ENCODE measurements around the gene DYSF.

DYSF gene

GRCh38 chr2:71720596-71721361 lies 267.4 kb downstream of the DYSF start:
- peaks cover 0 to 5% of the 10 kb centered on the region in 2 donors for H3K4me1 ChIP-seq (ENCODE audit: control insufficient read depth in 2 of 2, insufficient read depth in 1 of 2, low read depth in 1 of 2, low read length in 2 of 2)
- H3K4ac ChIP-seq (ENCODE audit: low read length): no peak overlapping the region
- WGBS, 2 donors (ENCODE audit: extremely low coverage in 2 of 2, insufficient read length in 2 of 2, insufficient replicate concordance in 1 of 2): no CpG with 5 or more reads among the region's 4 CpGs

GRCh38 chr2:71721362-71721665 lies 268.0 kb downstream of the DYSF start:
- Histone ChIP-seq H3K4me1 (ENCODE audit: control insufficient read depth in 2 of 2, insufficient read depth in 1 of 2, low read depth in 1 of 2, low read length in 2 of 2) (peaks cover 0 to 5% of the 10 kb centered on the region in 2 donors), H2BK12ac (ENCODE audit: low read length) (no peak overlapping the region), H2AK5ac (ENCODE audit: low read depth, low read length) (no peak overlapping the region), H3K4me2 (ENCODE audit: insufficient read depth, low read length, poor library complexity, severe bottlenecking) (no peak overlapping the region), H4K8ac (ENCODE audit: low read depth, low read length) (no peak overlapping the region), H3K9me3 (replicated peaks in 1 of 2; ENCODE audit: control insufficient read depth in 2 of 2, insufficient read depth in 1 of 2, low read depth in 1 of 2, low read length in 2 of 2) (peaks cover 0 to 3% of the 10 kb centered on the region in 2 donors), H4K91ac (ENCODE audit: low read depth, low read length, poor library complexity) (no peak overlapping the region), H2AFZ (ENCODE audit: low read length) (no peak overlapping the region), H3K4ac (ENCODE audit: low read length) (no peak overlapping the region), H3K23ac (ENCODE audit: low read depth, low read length, poor library complexity) (no peak overlapping the region), H3K36me3 (replicated peaks in 1 of 2; ENCODE audit: control insufficient read depth in 2 of 2, insufficient read depth in 2 of 2, low read length in 2 of 2) (no peaks in the 10 kb centered on the region), H3K9ac (ENCODE audit: low read depth, low read length, poor library complexity) (no peak overlapping the region), H2BK15ac (ENCODE audit: low read length) (no peak overlapping the region), H3K4me3 (ENCODE audit: low read length in 2 of 2) (no peak overlapping the region), H3K14ac (ENCODE audit: low read length) (no peak overlapping the region), H2BK120ac (ENCODE audit: low read depth, low read length) (no peak overlapping the region), H3K27ac (replicated peaks; ENCODE audit: low read length) (no peak overlapping the region), H2BK5ac (ENCODE audit: low read length) (no peak overlapping the region), H3K18ac (ENCODE audit: low read length) (no peak overlapping the region), H3K27me3 (ENCODE audit: control insufficient read depth in 3 of 3, insufficient read depth in 3 of 3, low read depth in 1 of 3, low read length in 3 of 3) (no peaks in the 10 kb centered on the region), H3K79me1 (ENCODE audit: low read depth, low read length) (no peaks in the 10 kb centered on the region)
- WGBS, 2 donors (ENCODE audit: extremely low coverage in 2 of 2, insufficient read length in 2 of 2, insufficient replicate concordance in 1 of 2): no CpG with 5 or more reads among the region's 1 CpG
- no peak for DNase-seq (ENCODE audit: low spot score)

More at GRCh38 chr2:71720596-71721361, 267.4 kb downstream of the DYSF start:
- H3K14ac ChIP-seq (ENCODE audit: low read length): peak overlapping the region; percentile 27
- H3K23ac ChIP-seq (ENCODE audit: low read depth, low read length, poor library complexity): no peak overlapping the region
- H4K91ac ChIP-seq (ENCODE audit: low read depth, low read length, poor library complexity): no peak overlapping the region
- H3K36me3 ChIP-seq (replicated peaks in 1 of 2; ENCODE audit: control insufficient read depth in 2 of 2, insufficient read depth in 2 of 2, low read length in 2 of 2): no peaks in the 10 kb centered on the region
- H2BK15ac ChIP-seq (ENCODE audit: low read length): no peak overlapping the region
- no peak overlapping the region for H2AK5ac ChIP-seq (ENCODE audit: low read depth, low read length)
- no peaks in the 10 kb centered on the region for H3K9me3 ChIP-seq (replicated peaks in 1 of 2; ENCODE audit: control insufficient read depth in 2 of 2, insufficient read depth in 1 of 2, low read depth in 1 of 2, low read length in 2 of 2)
- no peak overlapping the region for H4K8ac ChIP-seq (ENCODE audit: low read depth, low read length)
- H2AFZ ChIP-seq (ENCODE audit: low read length): no peak overlapping the region
- H3K79me1 ChIP-seq (ENCODE audit: low read depth, low read length): no peaks in the 10 kb centered on the region
- no peak overlapping the region for H2BK120ac ChIP-seq (ENCODE audit: low read depth, low read length)
- no peak overlapping the region for H2BK5ac ChIP-seq (ENCODE audit: low read length)
- H3K9ac ChIP-seq (ENCODE audit: low read depth, low read length, poor library complexity): no peak overlapping the region
- H3K4me3 ChIP-seq (ENCODE audit: low read length in 2 of 2): no peak overlapping the region
- no peak overlapping the region for H2BK12ac ChIP-seq (ENCODE audit: low read length)
- H3K4me2 ChIP-seq (ENCODE audit: insufficient read depth, low read length, poor library complexity, severe bottlenecking): no peak overlapping the region
- H3K18ac ChIP-seq (ENCODE audit: low read length): no peak overlapping the region
- H3K27ac ChIP-seq (replicated peaks; ENCODE audit: low read length): no peak overlapping the region
- no peak for DNase-seq (ENCODE audit: low spot score)
- no peaks in the 10 kb centered on the region for H3K27me3 ChIP-seq (ENCODE audit: control insufficient read depth in 3 of 3, insufficient read depth in 3 of 3, low read depth in 1 of 3, low read length in 3 of 3)

- H3K27ac ChIP-seq (replicated peaks; ENCODE audit: low read length): no peak overlapping the region
- H3K27me3 ChIP-seq (ENCODE audit: control insufficient read depth in 3 of 3, insufficient read depth in 3 of 3, low read depth in 1 of 3, low read length in 3 of 3): no peaks in the 10 kb centered on the region
- H3K4me3 ChIP-seq (ENCODE audit: low read length in 2 of 2): no peak overlapping the region
Observed at GRCh38 chr2:71721669-71722068, 268.3 kb downstream of the DYSF start.

GRCh38 chr2:71722286-71722685 lies 268.9 kb downstream of the DYSF start:
- peaks cover 0 to 5% of the 10 kb centered on the region in 2 donors for H3K4me1 ChIP-seq (ENCODE audit: control insufficient read depth in 2 of 2, insufficient read depth in 1 of 2, low read depth in 1 of 2, low read length in 2 of 2)
- no peaks in the 10 kb centered on the region for H3K79me1 ChIP-seq (ENCODE audit: low read depth, low read length)
- H2BK120ac ChIP-seq (ENCODE audit: low read depth, low read length): no peak overlapping the region
- no peak overlapping the region for H3K18ac ChIP-seq (ENCODE audit: low read length)
- no peak overlapping the region for H2AK5ac ChIP-seq (ENCODE audit: low read depth, low read length)
- H3K36me3 ChIP-seq (replicated peaks in 1 of 2; ENCODE audit: control insufficient read depth in 2 of 2, insufficient read depth in 2 of 2, low read length in 2 of 2): no peaks in the 10 kb centered on the region
- no peak overlapping the region for H2AFZ ChIP-seq (ENCODE audit: low read length)
- H3K14ac ChIP-seq (ENCODE audit: low read length): no peak overlapping the region
- H3K23ac ChIP-seq (ENCODE audit: low read depth, low read length, poor library complexity): no peak overlapping the region
- WGBS, 2 donors (ENCODE audit: extremely low coverage in 2 of 2, insufficient read length in 2 of 2, insufficient replicate concordance in 1 of 2): 100% methylated on average over 1 of the region's 1 CpG; no CpG with 5 or more reads in 1 of the 2 donors
- no peak overlapping the region for H3K9ac ChIP-seq (ENCODE audit: low read depth, low read length, poor library complexity)
- H3K9me3 ChIP-seq (replicated peaks in 1 of 2; ENCODE audit: control insufficient read depth in 2 of 2, insufficient read depth in 1 of 2, low read depth in 1 of 2, low read length in 2 of 2): peaks cover 0 to 3% of the 10 kb centered on the region in 2 donors
- DNase-seq (ENCODE audit: low spot score): no peak
- no peak overlapping the region for H2BK5ac ChIP-seq (ENCODE audit: low read length)
- no peak overlapping the region for H2BK12ac ChIP-seq (ENCODE audit: low read length)
- H3K27ac ChIP-seq (replicated peaks; ENCODE audit: low read length): no peak overlapping the region
- H2BK15ac ChIP-seq (ENCODE audit: low read length): no peak overlapping the region
- no peak overlapping the region for H3K4me2 ChIP-seq (ENCODE audit: insufficient read depth, low read length, poor library complexity, severe bottlenecking)
- no peak overlapping the region for H4K91ac ChIP-seq (ENCODE audit: low read depth, low read length, poor library complexity)
- H3K4ac ChIP-seq (ENCODE audit: low read length): no peak overlapping the region
- H3K4me3 ChIP-seq (ENCODE audit: low read length in 2 of 2): no peak overlapping the region
- H4K8ac ChIP-seq (ENCODE audit: low read depth, low read length): no peak overlapping the region
- no peaks in the 10 kb centered on the region for H3K27me3 ChIP-seq (ENCODE audit: control insufficient read depth in 3 of 3, insufficient read depth in 3 of 3, low read depth in 1 of 3, low read length in 3 of 3)

More at GRCh38 chr2:71721669-71722068, 268.3 kb downstream of the DYSF start:
- Histone ChIP-seq H2BK5ac (ENCODE audit: low read length) (no peak overlapping the region), H3K36me3 (replicated peaks in 1 of 2; ENCODE audit: control insufficient read depth in 2 of 2, insufficient read depth in 2 of 2, low read length in 2 of 2) (no peaks in the 10 kb centered on the region), H3K23ac (ENCODE audit: low read depth, low read length, poor library complexity) (no peak overlapping the region), H3K14ac (ENCODE audit: low read length) (no peak overlapping the region), H3K4ac (ENCODE audit: low read length) (no peak overlapping the region), H2AK5ac (ENCODE audit: low read depth, low read length) (no peak overlapping the region), H3K18ac (ENCODE audit: low read length) (no peak overlapping the region), H3K4me1 (ENCODE audit: control insufficient read depth in 2 of 2, insufficient read depth in 1 of 2, low read depth in 1 of 2, low read length in 2 of 2) (peaks cover 0 to 5% of the 10 kb centered on the region in 2 donors), H2BK15ac (ENCODE audit: low read length) (no peak overlapping the region), H2BK12ac (ENCODE audit: low read length) (no peak overlapping the region), H3K4me2 (ENCODE audit: insufficient read depth, low read length, poor library complexity, severe bottlenecking) (no peak overlapping the region), H4K8ac (ENCODE audit: low read depth, low read length) (no peak overlapping the region), H2BK120ac (ENCODE audit: low read depth, low read length) (no peak overlapping the region), H2AFZ (ENCODE audit: low read length) (no peak overlapping the region), H3K9me3 (replicated peaks in 1 of 2; ENCODE audit: control insufficient read depth in 2 of 2, insufficient read depth in 1 of 2, low read depth in 1 of 2, low read length in 2 of 2) (peaks cover 0 to 3% of the 10 kb centered on the region in 2 donors), H4K91ac (ENCODE audit: low read depth, low read length, poor library complexity) (no peak overlapping the region), H3K79me1 (ENCODE audit: low read depth, low read length) (no peaks in the 10 kb centered on the region), H3K9ac (ENCODE audit: low read depth, low read length, poor library complexity) (no peak overlapping the region)
- WGBS, 2 donors (ENCODE audit: extremely low coverage in 2 of 2, insufficient read length in 2 of 2, insufficient replicate concordance in 1 of 2): no CpG with 5 or more reads among the region's 2 CpGs
- DNase-seq (ENCODE audit: low spot score): no peak
